OCI-LY7 (cell line): ENCODE data around the gene GRM1. TPM values are rescaled to one million over a fixed set of nuclear protein-coding genes. Genes with fewer than 3 reads are reported as not detected.

Experiments
- BruUV-seq: library from RNA; stranded (reverse); fragments of 400-500 nt; replicated peaks from 2 replicates; lab custom pipeline; 2021; lab: Mats Ljungman, UMichigan
- CTCF ChIA-PET: fragments of 300-600 bp; sonication (Branson Sonifier 250); formaldehyde crosslinking; loops from one replicate; lab custom pipeline; 2022; ENCODE audit warnings: antibody characterized with exemption; ENCODE audit not compliant: unreplicated experiment; lab: Charles Lee
- POLR2A ChIA-PET: fragments of 300-600 bp; sonication (Branson Sonifier 250); formaldehyde crosslinking; loops from one replicate; lab custom pipeline; 2022; ENCODE audit warnings: antibody characterized with exemption; lab: Charles Lee
- DNase-seq: peaks from one replicate; pipeline ENCODE4 v3.0.0-alpha.2; 2015; ENCODE audit warnings: low spot score
- H2AFZ ChIP-seq: fragments of 200-600 bp; sonication (generic), shearing (Covaris generic); 2 replicates; pipeline ENCODE4 v1.6.1; 2014; ENCODE audit warnings: mild to moderate bottlenecking, antibody characterized with exemption, low read length, moderate library complexity
- H3K27ac ChIP-seq: fragments of 200-600 bp; sonication (generic); 2 replicates; pipeline ENCODE4 v1.5.1; 2014; ENCODE audit warnings: mixed run types, low read depth, mild to moderate bottlenecking, moderate library complexity, low read length, inconsistent platforms; ENCODE audit not compliant: poor library complexity, severe bottlenecking
- H3K36me3 ChIP-seq: fragments of 200-600 bp; sonication (generic); 2 replicates; pipeline ENCODE4 v1.6.1; 2014; ENCODE audit warnings: mild to moderate bottlenecking, antibody characterized with exemption, low read length, moderate library complexity, mixed read lengths; ENCODE audit not compliant: insufficient read depth
- H3K4me1 ChIP-seq: fragments of 200-600 bp; sonication (generic); 2 replicates; pipeline ENCODE4 v1.5.1; 2014; ENCODE audit warnings: mild to moderate bottlenecking, low read length; ENCODE audit not compliant: insufficient read depth, poor library complexity, severe bottlenecking
- H3K4me2 ChIP-seq: fragments of 200-600 bp; sonication (generic); 2 replicates; pipeline ENCODE4 v1.6.1; 2014; ENCODE audit warnings: mild to moderate bottlenecking, low read length
- H3K4me3 ChIP-seq: fragments of 200-600 bp; sonication (generic); 2 replicates; pipeline ENCODE4 v1.5.1; 2014; ENCODE audit warnings: mild to moderate bottlenecking, low read depth, low read length; ENCODE audit not compliant: poor library complexity, severe bottlenecking
- H3K79me2 ChIP-seq: fragments of 200-600 bp; sonication (generic); 2 replicates; pipeline ENCODE4 v1.6.1; 2016; ENCODE audit warnings: low read depth, mild to moderate bottlenecking, low read length, moderate library complexity, mixed read lengths; ENCODE audit not compliant: insufficient read depth
- H3K9me2 ChIP-seq: fragments of 200-600 bp; sonication (generic); 2 replicates; pipeline ENCODE4 v1.6.1; 2016; ENCODE audit warnings: mild to moderate bottlenecking, low read length, mixed read lengths; ENCODE audit not compliant: insufficient read depth
- H3K9me3 ChIP-seq: fragments of 200-600 bp; sonication (generic); 2 replicates; pipeline ENCODE4 v1.6.1; 2014; ENCODE audit warnings: mild to moderate bottlenecking, mixed run types, low read length, mixed read lengths
- H4K20me1 ChIP-seq: fragments of 200-600 bp; sonication (generic); 2 replicates; pipeline ENCODE4 v1.6.1; 2014; ENCODE audit warnings: mild to moderate bottlenecking, antibody characterized with exemption, low read length, moderate library complexity, mixed read lengths; ENCODE audit not compliant: insufficient read depth
- CTCF ChIP-seq: fragments of 200-600 bp; sonication (generic); conservative IDR thresholded peaks from 2 replicates; pipeline ENCODE4 v1.5.1; 2014; ENCODE audit warnings: mild to moderate bottlenecking, antibody characterized with exemption, low read length, moderate library complexity, mixed read lengths
- EZH2phosphoT487 ChIP-seq: fragments of 200-600 bp; sonication (generic); IDR thresholded peaks from 2 replicates; pipeline ENCODE4 v1.6.1; 2018; ENCODE audit warnings: low read depth, borderline replicate concordance, mild to moderate bottlenecking, mixed run types, antibody characterized with exemption, low read length, moderate library complexity, mixed read lengths
- intact Hi-C: fragments of 100-400 bp; cut with micrococcal nuclease; formaldehyde crosslinking; loops from one replicate; pipeline ENCODE4 v1.10.0; 2022; ENCODE audit not compliant: unreplicated experiment
- total RNA-seq, 2 experiments: library from RNA; depleted of rRNA in 1 of 2; stranded (reverse); fragments of >200 nt in 1 of 2; shearing (Covaris generic) in 1 of 2; gene quantifications; 2 replicates each; pipeline ENCODE4 v1.2.3, GENCODE V29; 2014 to 2022

GRM1 gene
- total RNA-seq, 2 experiments from 2014 or later: not detected

DNA sequence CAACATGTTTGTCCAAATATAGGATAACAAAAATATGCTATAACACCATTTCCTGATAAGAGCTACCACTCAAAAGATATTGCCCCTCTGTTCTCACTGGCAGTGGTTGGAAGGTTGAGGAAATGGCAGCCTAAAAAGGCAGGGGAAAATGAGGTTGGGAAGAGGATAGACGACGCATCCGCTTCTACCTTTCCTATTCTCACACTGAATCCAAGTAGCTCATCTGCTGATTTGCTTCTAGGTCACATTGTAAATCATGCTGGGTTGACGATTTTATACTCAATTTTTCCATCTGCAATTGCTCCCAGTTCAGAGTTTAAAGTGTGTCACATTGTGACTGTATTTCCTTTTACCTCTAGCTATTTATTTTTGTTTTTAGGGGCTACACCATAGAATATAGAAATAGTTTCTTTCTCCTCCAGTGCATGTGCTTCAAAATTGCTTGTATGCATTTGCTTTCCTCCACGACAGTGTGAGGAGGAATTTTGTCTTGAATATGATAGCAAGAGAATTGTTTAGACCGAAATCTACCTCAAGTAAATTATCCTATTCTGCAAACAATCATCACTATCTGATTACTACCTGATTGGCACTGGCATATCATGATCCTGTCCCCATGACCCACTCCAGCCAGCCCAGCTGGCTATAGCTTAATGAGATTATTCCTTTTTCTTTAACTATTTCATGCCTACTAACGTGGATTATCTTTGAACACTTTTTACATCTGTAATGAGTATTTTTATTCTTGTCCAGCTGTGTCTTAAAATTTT, 335.2 kb downstream of the GRM1 start:
- CTCF ChIA-PET: no interaction called here
- H3K27ac ChIP-seq: no peak overlapping the region
- POLR2A ChIA-PET: interaction anchor here (0.5 to 1.5 kb wide), 3 partner anchors 19 to 272 kb away, joined by 3 to 5 read pairs (median 3); no protein-coding TSS in a partner anchor

DNA sequence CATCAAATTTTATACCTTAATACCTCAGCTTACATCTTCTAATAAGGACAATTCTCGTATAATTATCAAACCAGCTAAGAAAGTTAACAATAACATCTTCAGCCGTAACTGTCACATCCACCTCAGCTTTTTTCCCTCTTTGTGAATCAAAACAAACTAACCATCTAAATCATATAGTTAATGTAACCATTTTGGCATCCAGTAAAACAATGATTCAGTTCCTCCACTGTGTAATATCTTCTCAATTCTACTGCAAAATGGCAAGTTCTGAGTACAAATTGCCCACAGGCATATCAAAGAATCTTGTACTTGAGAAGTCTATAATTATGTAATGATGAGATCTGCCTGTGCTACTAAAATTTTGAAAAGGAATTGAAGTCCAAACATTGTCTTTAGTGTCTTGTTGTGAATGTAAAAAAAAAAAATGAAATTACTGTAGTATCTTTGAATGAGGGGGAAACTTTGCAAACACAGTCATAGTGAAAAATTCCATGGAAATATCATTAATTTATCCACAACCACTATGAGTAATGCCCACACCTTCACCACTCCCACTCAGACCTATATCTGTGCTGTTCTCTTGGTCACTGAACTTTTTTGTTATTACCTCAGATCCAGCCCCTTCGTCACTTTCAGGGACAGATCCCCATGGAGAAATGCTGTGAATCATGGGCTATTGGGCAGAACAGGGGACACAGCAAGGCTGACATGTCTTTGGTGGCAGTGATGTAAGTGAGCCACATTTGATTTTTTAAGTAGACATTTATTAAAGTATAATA, 336.1 kb downstream of the GRM1 start:
- no TSS peak for BruUV-seq
- POLR2A ChIA-PET: interaction anchor here (0.9 kb wide), 1 partner anchor 273 kb away, joined by 3 read pairs; no protein-coding TSS in a partner anchor
- CTCF ChIA-PET: no interaction called here
- no peaks in the 10 kb centered on the region for H4K20me1 ChIP-seq
- no peaks in the 10 kb centered on the region for H3K79me2 ChIP-seq
- H3K4me2 ChIP-seq: no peak overlapping the region
- H3K4me1 ChIP-seq: no peaks in the 10 kb centered on the region
- no peak overlapping the region for H2AFZ ChIP-seq
- H3K9me3 ChIP-seq: no peaks in the 10 kb centered on the region
- no peaks in the 10 kb centered on the region for H3K9me2 ChIP-seq
- no peak overlapping the region for H3K4me3 ChIP-seq
- DNase-seq: no peak
- H3K27ac ChIP-seq: no peak overlapping the region
- intact Hi-C loops: no loop called here
- no peaks in the 10 kb centered on the region for H3K36me3 ChIP-seq
- no peak for TF ChIP-seq CTCF
- no peak for TF ChIP-seq EZH2phosphoT487

More for the DNA sequence above, 335.2 kb downstream of the GRM1 start:
- H3K9me3 ChIP-seq: no peaks in the 10 kb centered on the region
- no TSS peak for BruUV-seq
- H3K4me2 ChIP-seq: no peak overlapping the region
- no peak overlapping the region for H2AFZ ChIP-seq
- TF ChIP-seq CTCF (no peak), EZH2phosphoT487 (no peak)
- H3K36me3 ChIP-seq: no peaks in the 10 kb centered on the region
- intact Hi-C loops: no loop called here
- H3K4me1 ChIP-seq: no peaks in the 10 kb centered on the region
- H3K9me2 ChIP-seq: no peaks in the 10 kb centered on the region
- H4K20me1 ChIP-seq: no peaks in the 10 kb centered on the region
- H3K4me3 ChIP-seq: no peak overlapping the region
- no peaks in the 10 kb centered on the region for H3K79me2 ChIP-seq
- DNase-seq: no peak
